ENCODE results near the gene MMP14. TPM values are rescaled to one million over a fixed set of nuclear protein-coding genes. Genes with fewer than 3 reads are reported as not detected.
A peak's percentile ranks its signal among the peaks of the same experiment; 100 is the strongest.

Gene MMP14
- total and polyA plus RNA-seq, 2 experiments from 2014 or later: 1.8 to 48.1 TPM

DNA sequence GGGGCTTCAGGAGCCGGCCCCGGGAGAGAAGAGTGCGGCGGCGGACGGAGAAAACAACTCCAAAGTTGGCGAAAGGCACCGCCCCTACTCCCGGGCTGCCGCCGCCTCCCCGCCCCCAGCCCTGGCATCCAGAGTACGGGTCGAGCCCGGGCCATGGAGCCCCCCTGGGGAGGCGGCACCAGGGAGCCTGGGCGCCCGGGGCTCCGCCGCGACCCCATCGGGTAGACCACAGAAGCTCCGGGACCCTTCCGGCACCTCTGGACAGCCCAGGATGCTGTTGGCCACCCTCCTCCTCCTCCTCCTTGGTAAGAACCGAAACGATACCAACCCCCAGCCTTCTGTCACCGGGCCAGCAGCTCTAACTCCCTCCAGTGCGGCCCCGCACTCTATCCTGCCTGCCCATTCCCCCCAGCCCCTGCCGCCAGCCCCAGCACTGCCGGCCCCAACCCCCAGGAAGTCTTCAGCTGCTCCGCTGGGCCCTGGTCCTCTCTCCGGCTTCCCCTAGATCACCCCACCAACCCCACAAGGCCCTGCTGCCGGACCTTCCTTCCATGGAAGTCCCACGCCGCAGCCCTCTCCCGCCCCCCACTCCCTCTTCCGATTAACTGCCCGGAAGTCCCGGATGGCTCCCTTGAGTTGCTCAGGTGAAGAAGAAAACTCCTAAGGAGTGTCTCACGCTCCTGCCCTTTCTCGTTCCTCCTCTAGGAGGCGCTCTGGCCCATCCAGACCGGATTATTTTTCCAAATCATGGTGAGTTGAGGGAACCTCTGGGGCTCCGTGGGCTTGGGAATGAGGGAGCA lies 35.8 kb downstream of the MMP14 start:
- TF ChIP-seq, protein P1, sequence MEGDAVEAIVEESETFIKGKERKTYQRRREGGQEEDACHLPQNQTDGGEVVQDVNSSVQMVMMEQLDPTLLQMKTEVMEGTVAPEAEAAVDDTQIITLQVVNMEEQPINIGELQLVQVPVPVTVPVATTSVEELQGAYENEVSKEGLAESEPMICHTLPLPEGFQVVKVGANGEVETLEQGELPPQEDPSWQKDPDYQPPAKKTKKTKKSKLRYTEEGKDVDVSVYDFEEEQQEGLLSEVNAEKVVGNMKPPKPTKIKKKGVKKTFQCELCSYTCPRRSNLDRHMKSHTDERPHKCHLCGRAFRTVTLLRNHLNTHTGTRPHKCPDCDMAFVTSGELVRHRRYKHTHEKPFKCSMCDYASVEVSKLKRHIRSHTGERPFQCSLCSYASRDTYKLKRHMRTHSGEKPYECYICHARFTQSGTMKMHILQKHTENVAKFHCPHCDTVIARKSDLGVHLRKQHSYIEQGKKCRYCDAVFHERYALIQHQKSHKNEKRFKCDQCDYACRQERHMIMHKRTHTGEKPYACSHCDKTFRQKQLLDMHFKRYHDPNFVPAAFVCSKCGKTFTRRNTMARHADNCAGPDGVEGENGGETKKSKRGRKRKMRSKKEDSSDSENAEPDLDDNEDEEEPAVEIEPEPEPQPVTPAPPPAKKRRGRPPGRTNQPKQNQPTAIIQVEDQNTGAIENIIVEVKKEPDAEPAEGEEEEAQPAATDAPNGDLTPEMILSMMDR (IDR thresholded peaks at IDR 0.05; ENCODE audit: low read depth, low read length): peak; percentile 96
- H3K36me3 ChIP-seq: peaks cover 17% of the 10 kb centered on the region
- H3K4me1 ChIP-seq (ENCODE audit: low read depth): peaks cover 6% of the 10 kb centered on the region
- H3K4me3 ChIP-seq: peak overlapping the region; percentile 61
- no peaks in the 10 kb centered on the region for H3K27me3 ChIP-seq
- H3K9me3 ChIP-seq (ENCODE audit: low read depth): no peaks in the 10 kb centered on the region
- DNase-seq (ENCODE audit: low read depth in 1 of 2, low spot score in 1 of 2): peak; percentile 85 to 90
- peak overlapping the region; percentile 90 for H3K27ac ChIP-seq

DNA sequence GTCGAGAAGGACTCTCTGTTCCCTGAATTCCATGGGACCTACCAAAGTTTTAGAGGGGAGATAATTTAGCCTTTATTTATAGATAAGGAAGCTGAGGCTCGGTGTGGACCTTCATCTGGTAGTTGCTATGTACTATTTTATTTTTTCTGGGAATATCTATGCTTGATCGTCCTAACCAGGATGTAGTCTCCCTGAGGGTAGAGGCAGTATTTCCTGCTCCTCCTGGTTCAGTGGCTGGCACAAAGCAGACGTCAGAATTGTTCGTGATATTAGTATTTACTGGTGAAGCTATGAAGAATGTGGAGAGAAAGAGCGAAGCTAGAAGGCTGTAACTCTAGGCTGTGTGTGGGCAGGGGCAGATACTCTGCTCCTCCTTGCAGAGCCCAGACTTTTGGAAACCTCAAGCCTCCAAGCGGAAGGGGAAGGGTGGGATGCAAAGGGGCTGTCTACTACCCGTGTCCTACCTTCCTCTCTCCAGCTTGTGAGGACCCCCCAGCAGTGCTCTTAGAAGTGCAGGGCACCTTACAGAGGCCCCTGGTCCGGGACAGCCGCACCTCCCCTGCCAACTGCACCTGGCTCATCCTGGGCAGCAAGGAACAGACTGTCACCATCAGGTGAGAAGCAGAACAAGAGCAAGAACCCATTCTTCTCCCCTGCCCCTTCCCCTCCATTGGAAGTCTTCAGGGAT lies 36.6 kb downstream of the MMP14 start:
- DNase-seq (ENCODE audit: low read depth in 1 of 2, low spot score in 1 of 2): no peak
- Histone ChIP-seq H3K4me3 (peak overlapping the region; percentile 61), H3K27me3 (no peaks in the 10 kb centered on the region), H3K9me3 (ENCODE audit: low read depth) (no peaks in the 10 kb centered on the region), H3K4me1 (ENCODE audit: low read depth) (peaks cover 6% of the 10 kb centered on the region), H3K36me3 (peaks cover 17% of the 10 kb centered on the region), H3K27ac (peak overlapping the region; percentile 90)
- TF ChIP-seq, protein P1 (IDR thresholded peaks at IDR 0.05; ENCODE audit: low read depth, low read length): no peak

DNA sequence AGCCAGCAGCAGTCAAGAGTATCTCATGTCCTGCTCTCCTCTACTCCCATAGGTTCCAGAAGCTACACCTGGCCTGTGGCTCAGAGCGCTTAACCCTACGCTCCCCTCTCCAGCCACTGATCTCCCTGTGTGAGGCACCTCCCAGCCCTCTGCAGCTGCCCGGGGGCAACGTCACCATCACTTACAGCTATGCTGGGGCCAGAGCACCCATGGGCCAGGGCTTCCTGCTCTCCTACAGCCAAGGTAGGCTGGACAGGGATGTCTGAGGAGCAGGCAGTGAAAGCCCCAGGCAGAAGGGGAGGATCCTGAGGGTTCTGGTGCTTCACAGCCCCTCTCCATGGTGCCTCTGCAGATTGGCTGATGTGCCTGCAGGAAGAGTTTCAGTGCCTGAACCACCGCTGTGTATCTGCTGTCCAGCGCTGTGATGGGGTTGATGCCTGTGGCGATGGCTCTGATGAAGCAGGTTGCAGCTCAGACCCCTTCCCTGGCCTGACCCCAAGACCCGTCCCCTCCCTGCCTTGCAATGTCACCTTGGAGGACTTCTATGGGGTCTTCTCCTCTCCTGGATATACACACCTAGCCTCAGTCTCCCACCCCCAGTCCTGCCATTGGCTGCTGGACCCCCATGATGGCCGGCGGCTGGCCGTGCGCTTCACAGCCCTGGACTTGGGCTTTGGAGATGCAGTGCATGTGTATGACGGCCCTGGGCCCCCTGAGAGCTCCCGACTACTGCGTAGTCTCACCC lies 38.8 kb downstream of the MMP14 start:
- TF ChIP-seq, protein P1 (IDR thresholded peaks at IDR 0.05; ENCODE audit: low read depth, low read length): no peak
- H3K27me3 ChIP-seq: no peaks in the 10 kb centered on the region
- no peak overlapping the region for H3K4me3 ChIP-seq
- no peak for DNase-seq (ENCODE audit: low read depth in 1 of 2, low spot score in 1 of 2)
- no peak overlapping the region for H3K27ac ChIP-seq
- peaks cover 6% of the 10 kb centered on the region for H3K4me1 ChIP-seq (ENCODE audit: low read depth)
- peaks cover 17% of the 10 kb centered on the region for H3K36me3 ChIP-seq
- H3K9me3 ChIP-seq (ENCODE audit: low read depth): no peaks in the 10 kb centered on the region

DNA sequence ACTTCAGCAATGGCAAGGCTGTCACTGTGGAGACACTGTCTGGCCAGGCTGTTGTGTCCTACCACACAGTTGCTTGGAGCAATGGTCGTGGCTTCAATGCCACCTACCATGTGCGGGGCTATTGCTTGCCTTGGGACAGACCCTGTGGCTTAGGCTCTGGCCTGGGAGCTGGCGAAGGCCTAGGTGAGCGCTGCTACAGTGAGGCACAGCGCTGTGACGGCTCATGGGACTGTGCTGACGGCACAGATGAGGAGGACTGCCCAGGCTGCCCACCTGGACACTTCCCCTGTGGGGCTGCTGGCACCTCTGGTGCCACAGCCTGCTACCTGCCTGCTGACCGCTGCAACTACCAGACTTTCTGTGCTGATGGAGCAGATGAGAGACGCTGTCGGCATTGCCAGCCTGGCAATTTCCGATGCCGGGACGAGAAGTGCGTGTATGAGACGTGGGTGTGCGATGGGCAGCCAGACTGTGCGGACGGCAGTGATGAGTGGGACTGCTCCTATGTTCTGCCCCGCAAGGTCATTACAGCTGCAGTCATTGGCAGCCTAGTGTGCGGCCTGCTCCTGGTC lies 39.4 kb downstream of the MMP14 start:
- H3K4me3 ChIP-seq: no peak overlapping the region
- no peaks in the 10 kb centered on the region for H3K27me3 ChIP-seq
- TF ChIP-seq, protein P1 (IDR thresholded peaks at IDR 0.05; ENCODE audit: low read depth, low read length): no peak
- H3K27ac ChIP-seq: no peak overlapping the region
- no peaks in the 10 kb centered on the region for H3K9me3 ChIP-seq (ENCODE audit: low read depth)
- DNase-seq (ENCODE audit: low read depth in 1 of 2, low spot score in 1 of 2): no peak
- peaks cover 17% of the 10 kb centered on the region for H3K36me3 ChIP-seq
- peaks cover under 1% of the 10 kb centered on the region for H3K4me1 ChIP-seq (ENCODE audit: low read depth)

DNA sequence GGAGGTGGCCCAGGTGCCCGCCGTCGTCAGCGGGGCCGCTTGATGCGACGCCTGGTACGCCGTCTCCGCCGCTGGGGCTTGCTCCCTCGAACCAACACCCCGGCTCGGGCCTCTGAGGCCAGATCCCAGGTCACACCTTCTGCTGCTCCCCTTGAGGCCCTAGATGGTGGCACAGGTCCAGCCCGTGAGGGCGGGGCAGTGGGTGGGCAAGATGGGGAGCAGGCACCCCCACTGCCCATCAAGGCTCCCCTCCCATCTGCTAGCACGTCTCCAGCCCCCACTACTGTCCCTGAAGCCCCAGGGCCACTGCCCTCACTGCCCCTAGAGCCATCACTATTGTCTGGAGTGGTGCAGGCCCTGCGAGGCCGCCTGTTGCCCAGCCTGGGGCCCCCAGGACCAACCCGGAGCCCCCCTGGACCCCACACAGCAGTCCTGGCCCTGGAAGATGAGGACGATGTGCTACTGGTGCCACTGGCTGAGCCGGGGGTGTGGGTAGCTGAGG lies 40.7 kb downstream of the MMP14 start:
- H3K36me3 ChIP-seq: peaks cover 17% of the 10 kb centered on the region
- no peak for DNase-seq (ENCODE audit: low read depth in 1 of 2, low spot score in 1 of 2)
- TF ChIP-seq, protein P1 (IDR thresholded peaks at IDR 0.05; ENCODE audit: low read depth, low read length): no peak
- H3K4me3 ChIP-seq: no peak overlapping the region
- no peaks in the 10 kb centered on the region for H3K27me3 ChIP-seq
- H3K9me3 ChIP-seq (ENCODE audit: low read depth): no peaks in the 10 kb centered on the region
- no peaks in the 10 kb centered on the region for H3K4me1 ChIP-seq (ENCODE audit: low read depth)
- no peak overlapping the region for H3K27ac ChIP-seq
